Activated naive CD8-positive, alpha-beta T cell treated with anti-CD3 and anti-CD28 coated beads for 36 hours (primary cell): ENCODE results near the gene XIRP1. TPM values are rescaled to one million over a fixed set of nuclear protein-coding genes. Genes with fewer than 3 reads are reported as not detected.

Experiments
- DNase-seq: peaks from one replicate; pipeline ENCODE4 v3.0.0; 2021
- H3K27ac Mint-ChIP-seq: one replicate; pipeline ENCODE4 v1.8.0; 2022; ENCODE audit warnings: mild to moderate bottlenecking, moderate library complexity, mixed read lengths
- H3K27me3 Mint-ChIP-seq: one replicate; pipeline ENCODE4 v1.8.0; 2022; ENCODE audit warnings: mild to moderate bottlenecking, mixed read lengths
- H3K36me3 Mint-ChIP-seq: one replicate; pipeline ENCODE4 v1.8.0; 2021; ENCODE audit warnings: mild to moderate bottlenecking, mixed read lengths
- H3K4me1 Mint-ChIP-seq: one replicate; pipeline ENCODE4 v1.8.0; 2021; ENCODE audit warnings: mixed read lengths
- H3K4me3 Mint-ChIP-seq: one replicate; pipeline ENCODE4 v1.8.0; 2022; ENCODE audit warnings: mild to moderate bottlenecking, moderate library complexity, mixed read lengths
- H3K9me3 Mint-ChIP-seq: one replicate; pipeline ENCODE4 v1.8.0; 2022; ENCODE audit warnings: mixed read lengths
- total RNA-seq, 2 experiments: library from RNA; stranded (reverse); gene quantifications; one replicate each; pipeline ENCODE4 v1.2.3, GENCODE V29; 2021

The XIRP1 gene
- total RNA-seq, 2 experiments from 2014 or later = 0.66 to 0.91 TPM

DNA sequence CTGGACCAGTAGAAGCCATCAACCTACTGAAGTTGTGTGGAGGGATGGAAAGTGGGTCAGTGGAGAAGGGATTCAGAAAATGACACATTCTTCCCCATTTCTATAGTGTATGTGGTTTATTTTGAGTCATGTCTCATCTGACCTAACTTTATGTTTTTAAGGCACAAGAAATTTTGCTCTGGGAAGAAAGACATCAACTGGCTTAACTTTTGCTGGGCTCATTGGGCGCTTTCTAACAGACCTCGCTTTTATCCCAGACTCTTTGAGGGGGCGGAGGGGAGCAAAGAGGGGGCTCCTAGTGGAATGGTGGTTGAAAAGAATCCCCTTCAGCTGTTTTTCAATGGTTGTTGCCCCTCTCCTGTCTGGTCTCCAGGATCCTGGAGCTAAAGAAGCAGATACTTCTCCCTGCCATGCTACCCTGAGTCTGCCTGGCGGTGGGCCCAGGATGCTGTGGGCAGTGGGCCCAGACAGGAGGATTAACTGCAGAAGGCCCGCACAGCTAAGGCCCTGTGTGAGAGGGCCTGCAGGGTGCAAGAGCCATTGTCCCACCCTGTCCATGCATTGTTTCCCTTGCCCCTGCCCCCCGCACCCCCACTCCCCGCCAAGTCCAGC is 53.5 kb downstream of the XIRP1 start:
- Mint-ChIP-seq H3K27me3 (no peaks in the 10 kb centered on the region), H3K36me3 (peaks cover 17% of the 10 kb centered on the region), H3K4me1 (peaks cover 18% of the 10 kb centered on the region), H3K9me3 (no peaks in the 10 kb centered on the region), H3K4me3 (no peak overlapping the region), H3K27ac (peak overlapping the region; percentile 42)
- DNase-seq = no peak

DNA sequence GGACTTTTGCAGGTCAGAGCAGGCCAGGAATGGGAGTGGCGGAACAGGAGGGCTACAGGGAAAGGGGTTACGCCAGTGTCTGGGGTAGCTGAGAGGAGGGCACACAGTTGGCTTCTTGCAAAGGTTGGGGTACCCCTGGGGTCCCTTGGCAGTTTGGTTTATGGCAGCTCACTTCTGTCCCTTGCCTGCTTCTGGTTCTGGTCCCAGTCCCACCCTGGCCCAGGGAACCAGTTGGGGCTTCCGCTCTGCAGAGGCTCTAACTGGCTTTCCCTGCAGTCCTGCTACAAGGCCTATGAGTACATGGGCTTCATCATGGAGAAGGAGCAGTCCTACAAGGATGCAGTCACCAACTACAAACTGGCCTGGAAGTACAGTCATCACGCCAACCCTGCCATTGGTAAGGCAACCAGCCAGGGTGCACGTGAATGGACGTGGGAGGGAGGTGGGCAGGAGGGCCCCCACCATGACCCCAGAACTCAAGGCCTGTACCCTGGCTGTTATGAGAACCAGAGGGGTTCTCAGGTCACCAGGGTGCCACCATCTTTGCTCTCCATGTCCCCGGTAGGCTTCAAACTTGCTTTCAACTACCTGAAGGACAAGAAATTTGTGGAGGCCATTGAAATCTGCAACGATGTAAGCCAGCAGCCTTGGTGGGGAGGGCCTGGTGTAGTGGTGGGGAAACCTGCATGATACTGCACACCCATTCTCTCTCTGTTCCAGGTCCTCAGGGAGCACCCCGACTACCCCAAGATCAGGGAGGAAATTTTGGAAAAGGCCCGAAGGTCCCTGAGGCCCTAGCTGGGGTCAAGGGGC is 54.2 kb downstream of the XIRP1 start:
- peak overlapping the region; percentile 42 for H3K27ac Mint-ChIP-seq
- no peak overlapping the region for H3K4me3 Mint-ChIP-seq
- H3K4me1 Mint-ChIP-seq = peaks cover 20% of the 10 kb centered on the region
- DNase-seq = no peak
- H3K9me3 Mint-ChIP-seq = no peaks in the 10 kb centered on the region
- no peaks in the 10 kb centered on the region for H3K27me3 Mint-ChIP-seq
- H3K36me3 Mint-ChIP-seq = peaks cover 14% of the 10 kb centered on the region

DNA sequence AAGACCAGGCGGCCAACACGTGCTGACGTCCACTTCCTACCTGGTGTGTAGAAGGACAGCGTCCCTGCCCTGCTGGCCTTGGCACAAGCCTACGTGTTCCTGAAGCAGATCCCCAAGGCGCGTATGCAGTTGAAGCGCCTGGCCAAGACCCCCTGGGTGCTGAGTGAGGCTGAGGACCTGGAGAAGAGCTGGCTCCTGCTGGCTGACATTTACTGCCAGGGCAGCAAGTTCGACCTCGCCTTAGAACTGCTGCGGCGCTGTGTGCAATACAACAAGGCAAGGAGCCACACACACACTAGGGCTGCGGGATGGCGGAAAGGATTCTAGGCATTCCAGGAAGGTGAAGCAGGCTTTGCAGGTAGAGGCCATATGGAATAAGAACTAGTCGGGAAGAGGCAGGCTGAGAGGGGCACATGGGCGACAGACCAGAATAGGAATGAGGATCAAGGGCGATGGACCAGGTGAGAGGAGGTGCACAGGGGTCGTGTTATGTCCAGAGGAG is 54.9 kb downstream of the XIRP1 start:
- Mint-ChIP-seq H3K27ac (no peak overlapping the region), H3K4me3 (no peak overlapping the region), H3K4me1 (peaks cover 16% of the 10 kb centered on the region), H3K27me3 (no peaks in the 10 kb centered on the region), H3K9me3 (no peaks in the 10 kb centered on the region), H3K36me3 (peaks cover 8% of the 10 kb centered on the region)
- no peak for DNase-seq

DNA sequence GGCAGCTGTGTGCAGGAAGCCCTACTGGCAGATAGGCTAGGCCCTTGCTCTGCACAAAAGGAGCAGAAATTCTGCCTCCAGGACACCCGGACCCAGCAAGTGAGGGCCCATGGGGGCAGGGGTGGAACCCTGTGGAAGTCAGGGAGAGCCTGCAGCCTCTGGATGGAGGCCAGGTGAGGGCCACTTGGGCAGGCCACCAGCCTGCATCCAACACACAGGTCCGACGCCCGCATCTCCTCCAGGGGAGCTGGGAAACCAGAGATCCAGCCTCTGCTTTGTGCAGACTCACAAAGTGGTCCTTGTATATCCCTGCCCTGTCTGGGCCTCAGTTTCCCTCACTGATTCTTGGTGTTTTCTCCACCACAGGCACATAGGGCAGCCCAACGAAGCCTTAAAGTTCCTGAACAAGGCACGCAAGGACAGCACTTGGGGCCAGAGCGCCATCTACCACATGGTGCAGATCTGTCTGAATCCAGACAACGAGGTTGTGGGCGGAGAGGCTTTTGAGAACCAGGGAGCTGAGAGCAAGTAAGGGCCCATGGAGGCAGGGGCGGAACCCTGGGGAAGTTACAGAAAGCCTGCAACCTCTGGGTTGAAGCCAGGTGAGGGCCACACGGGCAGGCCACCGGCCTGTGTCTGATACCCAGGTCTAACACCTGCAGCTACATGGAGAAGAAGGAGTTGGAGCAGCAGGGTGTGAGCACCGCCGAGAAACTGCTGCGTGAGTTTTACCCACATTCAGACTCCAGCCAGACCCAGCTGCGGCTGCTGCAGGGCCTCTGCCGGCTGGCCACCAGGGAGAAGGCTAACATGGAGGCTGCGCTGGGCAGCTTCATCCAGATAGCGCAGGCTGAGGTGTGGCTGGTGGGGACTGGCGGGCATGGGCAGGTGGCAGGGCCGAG is 55.6 kb downstream of the XIRP1 start:
- no peak overlapping the region for H3K27ac Mint-ChIP-seq
- H3K27me3 Mint-ChIP-seq = no peaks in the 10 kb centered on the region
- H3K4me3 Mint-ChIP-seq = no peak overlapping the region
- DNase-seq = no peak
- H3K36me3 Mint-ChIP-seq = peaks cover 8% of the 10 kb centered on the region
- peaks cover 14% of the 10 kb centered on the region for H3K4me1 Mint-ChIP-seq
- H3K9me3 Mint-ChIP-seq = no peaks in the 10 kb centered on the region

DNA sequence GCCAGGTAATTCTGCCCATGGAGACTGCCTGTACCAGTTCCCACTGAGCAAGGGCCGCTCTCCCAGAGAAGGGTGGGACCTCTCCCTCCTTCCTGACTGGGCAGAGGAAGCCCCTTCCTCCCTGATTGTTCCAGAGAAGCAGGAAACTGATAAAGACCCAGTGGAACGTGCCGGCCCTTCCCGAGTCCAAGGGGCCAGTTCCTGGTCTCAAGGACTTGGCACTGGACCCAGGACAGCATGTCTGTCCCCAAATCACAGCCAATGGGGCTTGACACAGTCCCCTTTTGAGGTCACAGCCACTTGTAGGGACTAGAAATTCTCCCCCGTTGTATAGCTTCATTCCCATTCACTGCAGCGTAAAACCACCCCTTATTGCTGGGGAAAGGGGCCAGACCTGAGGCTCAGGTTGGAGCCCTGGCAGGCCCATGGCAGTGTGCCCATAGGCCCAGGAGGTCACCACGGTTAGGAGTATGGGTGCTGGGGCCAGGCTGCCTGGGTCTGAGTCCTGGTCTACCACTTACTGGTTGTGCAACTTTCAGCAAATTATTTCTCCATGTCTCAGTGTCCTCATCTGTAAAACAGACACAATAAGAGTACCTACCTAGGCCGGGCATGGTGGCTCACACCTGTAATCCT is 57.1 kb downstream of the XIRP1 start:
- DNase-seq = no peak
- H3K36me3 Mint-ChIP-seq = no peaks in the 10 kb centered on the region
- no peaks in the 10 kb centered on the region for H3K27me3 Mint-ChIP-seq
- H3K4me1 Mint-ChIP-seq = peaks cover 9% of the 10 kb centered on the region
- no peaks in the 10 kb centered on the region for H3K9me3 Mint-ChIP-seq
- H3K27ac Mint-ChIP-seq = no peak overlapping the region
- H3K4me3 Mint-ChIP-seq = no peak overlapping the region

DNA sequence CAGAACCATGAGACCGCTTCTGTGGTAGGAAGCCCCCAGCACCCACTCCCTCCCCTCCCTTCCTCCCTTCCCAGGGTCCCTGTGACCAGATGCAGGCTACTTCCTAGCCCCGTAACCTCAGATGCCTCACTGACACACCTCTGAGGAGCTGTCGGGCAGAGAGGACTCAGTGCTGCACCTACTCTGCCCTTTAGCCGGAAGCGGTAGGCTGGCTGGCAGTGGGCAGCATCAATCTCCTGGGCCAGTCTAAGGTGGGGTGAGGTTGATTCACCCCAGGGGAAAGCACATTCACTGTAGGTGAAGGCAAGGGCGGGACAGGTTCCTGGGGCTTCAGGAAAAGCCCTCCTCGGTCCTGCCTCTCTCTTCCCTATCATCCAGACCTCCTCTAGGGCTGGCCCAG is 58.1 kb downstream of the XIRP1 start:
- H3K27me3 Mint-ChIP-seq = no peaks in the 10 kb centered on the region
- H3K36me3 Mint-ChIP-seq = no peaks in the 10 kb centered on the region
- H3K27ac Mint-ChIP-seq = no peak overlapping the region
- H3K4me3 Mint-ChIP-seq = no peak overlapping the region
- peaks cover 7% of the 10 kb centered on the region for H3K4me1 Mint-ChIP-seq
- no peak for DNase-seq
- no peaks in the 10 kb centered on the region for H3K9me3 Mint-ChIP-seq

DNA sequence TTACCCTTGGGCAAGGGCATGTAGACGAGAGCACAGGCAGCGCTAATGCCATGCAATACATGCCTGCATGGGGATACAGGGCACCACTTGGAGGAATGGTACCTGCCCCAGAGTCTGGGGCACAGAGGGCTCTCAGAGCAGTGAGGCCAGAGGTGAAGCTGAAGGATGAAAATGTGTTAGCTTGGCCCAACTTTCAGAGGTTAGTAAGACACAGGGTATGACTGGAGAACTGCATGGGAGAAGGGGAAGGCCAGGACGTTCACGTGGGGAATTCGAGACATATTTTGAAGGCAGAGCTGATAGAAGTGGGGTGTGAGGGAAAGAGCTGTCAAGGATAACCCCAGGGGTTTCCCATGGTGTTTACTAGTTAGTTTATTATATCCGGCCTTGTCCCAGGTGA is 58.6 kb downstream of the XIRP1 start:
- Mint-ChIP-seq H3K27me3 (no peaks in the 10 kb centered on the region), H3K9me3 (no peaks in the 10 kb centered on the region), H3K27ac (no peak overlapping the region), H3K4me3 (no peak overlapping the region), H3K36me3 (no peaks in the 10 kb centered on the region), H3K4me1 (peaks cover 6% of the 10 kb centered on the region)
- DNase-seq = no peak

Other genes starting within 250 kb of the XIRP1 start
- gene SCN11A, start 140.7 kb downstream of the XIRP1 start, total RNA-seq = under 1 TPM; 0.08 to 0.12 TPM
- 10 to 100 TPM; 38.4 to 41.0 TPM for gene WDR48, start 140.6 kb downstream of the XIRP1 start, total RNA-seq
- 10 to 100 TPM; 11.5 to 11.9 TPM for gene GORASP1, start 85.0 kb downstream of the XIRP1 start, total RNA-seq
- gene TTC21A, start 84.9 kb downstream of the XIRP1 start, total RNA-seq = under 1 TPM; 0.42 to 0.78 TPM
- gene CSRNP1, start 39.0 kb downstream of the XIRP1 start, total RNA-seq = 10 to 100 TPM; 53.4 to 54.8 TPM
- gene CX3CR1, start 87.4 kb upstream of the XIRP1 start, total RNA-seq = under 1 TPM; 0.08 to 0.25 TPM
- gene CCR8, start 137.1 kb upstream of the XIRP1 start, total RNA-seq = not detected
- 10 to 100 TPM; 43.2 to 44.1 TPM for gene SLC25A38, start 190.8 kb upstream of the XIRP1 start, total RNA-seq
- 1,000 to 10,000 TPM; 2,531 to 2,622 TPM for gene RPSA, start 214.1 kb upstream of the XIRP1 start, total RNA-seq